Gastroesophageal sphincter (tissue), 4 donors: ENCODE data around the gene LDB2. TPM values are rescaled to one million over a fixed set of nuclear protein-coding genes. Genes with fewer than 3 reads are reported as not detected.

Source experiments
- ATAC-seq: fragments of 150-250 bp; one replicate; pipeline ENCODE4 v1.9.1; 2016; ENCODE audit warnings: mild to moderate bottlenecking, moderate library complexity
- H3K27ac ChIP-seq, 4 donors: fragments of 200-600 bp; sonication (generic) in 3 of 4; 1 replicate in 3 of 4; 2 replicates in 1 of 4; pipeline ENCODE4 v1.5.1; 2016 to 2019
- H3K27me3 ChIP-seq: fragments of 200-600 bp; sonication (generic); one replicate; pipeline ENCODE4 v1.5.1; 2019
- H3K36me3 ChIP-seq, 2 donors: fragments of 200-600 bp; sonication (generic); one replicate each; pipeline ENCODE4 v1.5.1; 2019; ENCODE audit warnings: control low read depth in 1 of 2
- H3K4me1 ChIP-seq, 3 donors: fragments of 200-600 bp; sonication (generic); 1 replicate in 2 of 3; 2 replicates in 1 of 3; pipeline ENCODE4 v1.5.1; 2016 to 2019; ENCODE audit warnings: control low read depth in 2 of 3
- H3K4me3 ChIP-seq, 2 donors: fragments of 200-600 bp; sonication (generic); one replicate each; pipeline ENCODE4 v1.5.1; 2019; ENCODE audit warnings: mild to moderate bottlenecking in 1 of 2, moderate library complexity in 1 of 2
- H3K9me3 ChIP-seq, 3 donors: fragments of 200-600 bp; sonication (generic); one replicate each; pipeline ENCODE4 v1.5.1; 2017 to 2019; ENCODE audit warnings: control low read depth in 2 of 3
- EP300 ChIP-seq: sonication (generic); formaldehyde crosslinking; IDR thresholded peaks from one replicate; pipeline ENCODE4 v1.6.1; 2017; ENCODE audit warnings: antibody characterized with exemption, mild to moderate bottlenecking
- POLR2A ChIP-seq, 2 donors: fragments of 450-650 bp; IDR thresholded peaks; one replicate each; pipeline ENCODE4 v1.6.1; 2017; ENCODE audit warnings: antibody characterized with exemption in 2 of 2, mild to moderate bottlenecking in 2 of 2, moderate library complexity in 1 of 2
- POLR2AphosphoS5 ChIP-seq: sonication (generic); formaldehyde crosslinking; IDR thresholded peaks from one replicate; pipeline ENCODE4 v1.6.1; 2017; ENCODE audit warnings: antibody characterized with exemption
- WGBS, 2 donors: methylation state at CpG; one replicate each; pipeline ENCODE4 v1.1.5; 2018; ENCODE audit warnings: low coverage in 1 of 2; 5-methylcytosine and 5-hydroxymethylcytosine counted together
- total RNA-seq, 4 donors: library from RNA; depleted of rRNA; stranded (reverse); fragments of >200 nt; gene quantifications; one replicate each; pipeline ENCODE4 v1.1.0, GENCODE V29; 2016
- TF ChIP-seq, protein P1 (sequence below), 4 experiments: fragments of 200-600 bp in 2 of 4; fragments of 450-650 bp in 2 of 4; sonication (generic) in 1 of 4; IDR thresholded peaks; one replicate each; pipeline ENCODE4 v1.5.1; 2017 to 2019; ENCODE audit warnings: antibody characterized with exemption in 4 of 4, mild to moderate bottlenecking in 2 of 4, moderate library complexity in 2 of 4

LDB2 gene
- total RNA-seq, 4 donors from 2014 or later = 23.6 to 29.6 (median 28.3) TPM

GRCh38 chr4:16655111-16655510, 243.3 kb downstream of the LDB2 start:
- TF ChIP-seq POLR2A (IDR thresholded peaks at IDR 0.05) (no peak), EP300 (no peak), POLR2AphosphoS5 (no peak)
- TF ChIP-seq, protein P1, sequence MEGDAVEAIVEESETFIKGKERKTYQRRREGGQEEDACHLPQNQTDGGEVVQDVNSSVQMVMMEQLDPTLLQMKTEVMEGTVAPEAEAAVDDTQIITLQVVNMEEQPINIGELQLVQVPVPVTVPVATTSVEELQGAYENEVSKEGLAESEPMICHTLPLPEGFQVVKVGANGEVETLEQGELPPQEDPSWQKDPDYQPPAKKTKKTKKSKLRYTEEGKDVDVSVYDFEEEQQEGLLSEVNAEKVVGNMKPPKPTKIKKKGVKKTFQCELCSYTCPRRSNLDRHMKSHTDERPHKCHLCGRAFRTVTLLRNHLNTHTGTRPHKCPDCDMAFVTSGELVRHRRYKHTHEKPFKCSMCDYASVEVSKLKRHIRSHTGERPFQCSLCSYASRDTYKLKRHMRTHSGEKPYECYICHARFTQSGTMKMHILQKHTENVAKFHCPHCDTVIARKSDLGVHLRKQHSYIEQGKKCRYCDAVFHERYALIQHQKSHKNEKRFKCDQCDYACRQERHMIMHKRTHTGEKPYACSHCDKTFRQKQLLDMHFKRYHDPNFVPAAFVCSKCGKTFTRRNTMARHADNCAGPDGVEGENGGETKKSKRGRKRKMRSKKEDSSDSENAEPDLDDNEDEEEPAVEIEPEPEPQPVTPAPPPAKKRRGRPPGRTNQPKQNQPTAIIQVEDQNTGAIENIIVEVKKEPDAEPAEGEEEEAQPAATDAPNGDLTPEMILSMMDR (IDR thresholded peaks at IDR 0.05) = no peak
- Histone ChIP-seq H3K9me3 (no peaks in the 10 kb centered on the region), H3K4me1 (peaks cover 9 to 30% (median 17%) of the 10 kb centered on the region in 3 donors), H3K27ac (no peak overlapping the region), H3K36me3 (no peaks in the 10 kb centered on the region), H3K27me3 (no peaks in the 10 kb centered on the region), H3K4me3 (no peak overlapping the region)
- 50 to 60% methylated on average over 1 to 3 of the region's 3 CpGs for WGBS, 2 donors
- no peak for ATAC-seq

DNA sequence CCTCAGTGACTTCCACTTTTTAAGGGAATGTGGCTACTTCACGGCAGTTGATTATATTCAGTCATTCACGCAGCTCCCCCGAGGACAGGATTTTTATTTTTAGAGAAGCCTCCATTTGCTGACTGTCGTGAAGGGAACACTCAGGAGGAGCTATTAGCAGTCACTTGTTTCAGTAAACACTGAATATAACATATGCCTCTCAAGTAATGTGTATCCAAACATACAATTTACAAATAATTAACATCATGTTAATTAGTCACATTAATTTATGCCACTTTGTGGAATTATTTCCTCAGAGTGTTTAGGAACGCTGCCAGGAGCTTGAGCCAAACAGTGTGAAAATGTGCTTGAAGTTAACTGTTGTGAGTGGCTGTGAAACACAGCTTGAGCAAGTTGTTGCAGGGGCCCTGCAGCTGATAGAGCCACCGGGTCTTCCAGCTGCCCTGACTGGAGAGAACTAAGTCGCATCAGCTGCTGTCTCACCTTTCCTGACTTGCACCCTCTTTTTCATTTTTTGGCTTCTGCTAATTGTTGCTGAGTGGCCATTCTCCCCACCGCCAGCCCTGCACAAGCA, 245.6 kb downstream of the LDB2 start:
- Histone ChIP-seq H3K36me3 (no peaks in the 10 kb centered on the region), H3K4me3 (no peak overlapping the region), H3K4me1 (peaks cover 9 to 23% (median 17%) of the 10 kb centered on the region in 3 donors), H3K27ac (no peak overlapping the region), H3K27me3 (no peaks in the 10 kb centered on the region), H3K9me3 (no peaks in the 10 kb centered on the region)
- 32 to 54% methylated on average over 3 to 6 of the region's 8 CpGs for WGBS, 2 donors
- TF ChIP-seq POLR2A (IDR thresholded peaks at IDR 0.05) = no peak
- TF ChIP-seq POLR2AphosphoS5 = no peak
- TF ChIP-seq, protein P1 (IDR thresholded peaks at IDR 0.05) = no peak
- TF ChIP-seq EP300 = no peak
- ATAC-seq = no peak

DNA sequence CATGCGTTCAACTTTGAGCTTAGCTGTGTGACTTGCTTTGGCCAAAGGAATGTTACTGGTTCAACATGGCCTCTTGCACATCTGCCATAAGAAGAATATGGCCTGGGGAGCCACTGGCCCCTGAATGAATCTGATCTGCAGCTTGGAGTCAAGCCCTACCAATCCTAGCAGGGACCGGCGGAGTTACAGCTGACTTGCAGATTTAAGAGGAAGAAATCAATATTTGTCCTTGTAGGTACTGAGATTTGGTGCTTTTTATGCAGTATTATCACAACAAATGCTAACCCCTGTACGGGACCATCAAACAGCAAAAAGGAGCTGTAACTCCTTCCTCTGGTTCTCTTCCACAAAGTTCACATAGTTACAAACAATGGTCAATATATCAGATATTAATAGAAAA, 252.0 kb downstream of the LDB2 start:
- Histone ChIP-seq H3K36me3 (no peaks in the 10 kb centered on the region), H3K9me3 (no peaks in the 10 kb centered on the region), H3K27me3 (no peaks in the 10 kb centered on the region), H3K4me3 (no peak overlapping the region), H3K27ac (no peak overlapping the region), H3K4me1 (peaks cover 0 to 7% (median 0%) of the 10 kb centered on the region in 3 donors)
- no peak for ATAC-seq
- TF ChIP-seq, protein P1 (IDR thresholded peaks at IDR 0.05) = no peak
- TF ChIP-seq EP300 (no peak), POLR2AphosphoS5 (no peak), POLR2A (IDR thresholded peaks at IDR 0.05) (no peak)
- 93 to 100% methylated on average over 1 to 4 of the region's 4 CpGs for WGBS, 2 donors

GRCh38 chr4:16643893-16644292, 254.6 kb downstream of the LDB2 start:
- no peaks in the 10 kb centered on the region for H3K9me3 ChIP-seq
- ATAC-seq = no peak
- H3K4me3 ChIP-seq = no peak overlapping the region
- H3K4me1 ChIP-seq = peaks cover 0 to 7% (median 0%) of the 10 kb centered on the region in 3 donors
- TF ChIP-seq, protein P1 (IDR thresholded peaks at IDR 0.05) = no peak
- no peak for TF ChIP-seq POLR2A (IDR thresholded peaks at IDR 0.05)
- TF ChIP-seq EP300 = no peak
- TF ChIP-seq POLR2AphosphoS5 = no peak
- no peaks in the 10 kb centered on the region for H3K27me3 ChIP-seq
- no peaks in the 10 kb centered on the region for H3K36me3 ChIP-seq
- no peak overlapping the region for H3K27ac ChIP-seq
- 90% methylated on average over 2 of the region's 2 CpGs; no CpG with 5 or more reads in 1 of the 2 donors for WGBS, 2 donors

DNA sequence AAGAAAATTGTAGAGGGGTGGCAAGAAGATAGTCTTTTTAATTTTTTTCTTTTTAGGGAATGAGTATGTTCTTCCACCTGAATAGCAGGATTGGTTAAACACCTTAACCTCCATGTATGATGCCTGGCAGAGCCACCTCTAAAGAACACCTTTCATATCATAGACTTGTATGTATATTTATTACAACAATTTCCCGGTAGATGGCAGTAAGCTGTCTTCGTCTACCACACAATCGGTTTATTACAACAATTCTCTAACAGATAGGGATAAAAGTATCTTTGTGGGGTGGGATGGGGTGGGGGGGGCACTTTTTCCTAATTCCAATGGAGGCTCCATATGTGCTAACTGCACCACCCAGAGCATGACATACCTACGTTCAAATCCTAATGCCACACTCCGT, 255.5 kb downstream of the LDB2 start:
- TF ChIP-seq, protein P1 (IDR thresholded peaks at IDR 0.05) = peak in 1 of 4 experiments; percentile 14
- no peak for TF ChIP-seq EP300
- H3K4me3 ChIP-seq = no peak overlapping the region
- no peaks in the 10 kb centered on the region for H3K9me3 ChIP-seq
- H3K27ac ChIP-seq = no peak overlapping the region
- H3K4me1 ChIP-seq = peaks cover 0 to 7% (median 0%) of the 10 kb centered on the region in 3 donors
- H3K36me3 ChIP-seq = no peaks in the 10 kb centered on the region
- 46 to 71% methylated on average over 2 to 5 of the region's 5 CpGs for WGBS, 2 donors
- H3K27me3 ChIP-seq = no peaks in the 10 kb centered on the region
- ATAC-seq = no peak
